K562 (cell line): ENCODE data around the gene CDKN2B-AS1.

Experiments
- ELF1 ChIP-seq: fragments of 200-800 bp; sonication (Bioruptor generic); IDR thresholded peaks from 2 replicates; pipeline ENCODE4 v1.6.1; 2016; ENCODE audit warnings: missing genetic modification characterization, missing compliant biosample characterization
- ETV5 ChIP-seq: sonication (generic); formaldehyde crosslinking; IDR thresholded peaks from 2 replicates; pipeline ENCODE4 v1.4.0; 2020; ENCODE audit warnings: low read depth, mild to moderate bottlenecking, missing genetic modification reagents
- HINFP ChIP-seq: fragments of 450-650 bp; conservative IDR thresholded peaks from 2 replicates; pipeline ENCODE4 v1.6.1; 2016; ENCODE audit warnings: missing genetic modification characterization, low read depth, mild to moderate bottlenecking, control low read depth, missing compliant biosample characterization
- MCM5 ChIP-seq: fragments of 450-650 bp; IDR thresholded peaks from 2 replicates; pipeline ENCODE4 v1.6.1; 2016; ENCODE audit warnings: low read depth
- MTA3 ChIP-seq: fragments of 450-650 bp; formaldehyde crosslinking; IDR thresholded peaks from 2 replicates; pipeline ENCODE4 v1.6.1; 2017; ENCODE audit warnings: mild to moderate bottlenecking, borderline replicate concordance
- PHF8 ChIP-seq: fragments of 200-600 bp; sonication (generic); IDR thresholded peaks from 2 replicates; pipeline ENCODE4 v1.6.1; 2012; ENCODE audit warnings: mixed run types, mild to moderate bottlenecking, inconsistent platforms, low read length, moderate library complexity, borderline replicate concordance
- SP1 ChIP-seq: sonication (generic); formaldehyde crosslinking; IDR thresholded peaks from 2 replicates; pipeline ENCODE4 v1.8.1; 2022; ENCODE audit warnings: mild to moderate bottlenecking, missing genetic modification reagents
- SREBF1 ChIP-seq: fragments of 150-350 bp; IDR thresholded peaks from 2 replicates; pipeline ENCODE4 v1.6.1; 2014; ENCODE audit warnings: antibody characterized with exemption, low read depth, low read length, borderline replicate concordance
- ZBTB1 ChIP-seq: sonication (generic); formaldehyde crosslinking; IDR thresholded peaks from 2 replicates; pipeline ENCODE4 v1.8.1; 2023; ENCODE audit warnings: missing genetic modification reagents, low read depth, mild to moderate bottlenecking, borderline replicate concordance
- ZNF316 ChIP-seq: fragments of 450-650 bp; IDR thresholded peaks from 2 replicates; pipeline ENCODE4 v1.6.1; 2016
- ZNF431 ChIP-seq: sonication (generic); formaldehyde crosslinking; IDR thresholded peaks from 2 replicates; pipeline ENCODE4 v1.8.0; 2022; ENCODE audit warnings: mild to moderate bottlenecking, missing genetic modification reagents
- ZNF507 ChIP-seq: conservative IDR thresholded peaks from 2 replicates; pipeline ENCODE4 v1.6.1; 2017; ENCODE audit warnings: missing genetic modification characterization, missing compliant biosample characterization

GRCh38 chr9:22036866-22037626 lies 42.5 kb downstream of the CDKN2B-AS1 start:
- TF ChIP-seq ELF1 (tag) (no peak), SP1 (CRISPR knock-in tag) (no peak), ZNF431 (CRISPR knock-in tag) (no peak), PHF8 (no peak), ZNF316 (no peak), SREBF1 (no peak), ZNF507 (tag) (no peak), ETV5 (CRISPR knock-in tag) (no peak), ZBTB1 (CRISPR knock-in tag) (no peak), MCM5 (no peak), HINFP (no peak), MTA3 (no peak)
